Trophoblast cell (in vitro differentiated cells and primary cell): ENCODE measurements around the gene MCM8.
A peak's percentile ranks its signal among the peaks of the same experiment; 100 is the strongest.

Experiments used
- DNase-seq, 2 donors: peaks; one replicate each; pipeline ENCODE4 v3.0.0-alpha.2; 2016
- H2AFZ ChIP-seq: 2 replicates; pipeline ENCODE4 v1.6.1; 2013; ENCODE audit warnings: low read length, moderate library complexity, mild to moderate bottlenecking; ENCODE audit not compliant: insufficient read depth, poor library complexity
- H2AK5ac ChIP-seq: 2 replicates; pipeline ENCODE4 v1.6.1; 2013; ENCODE audit warnings: mild to moderate bottlenecking, low read length
- H2BK120ac ChIP-seq: 2 replicates; pipeline ENCODE4 v1.6.1; 2013; ENCODE audit warnings: low read length, mild to moderate bottlenecking, moderate library complexity; ENCODE audit not compliant: insufficient read depth, poor library complexity
- H2BK12ac ChIP-seq: 2 replicates; pipeline ENCODE4 v1.6.1; 2013; ENCODE audit warnings: mild to moderate bottlenecking, low read length, moderate library complexity
- H2BK5ac ChIP-seq: 2 replicates; pipeline ENCODE4 v1.6.1; 2013; ENCODE audit warnings: low read length, low read depth, moderate library complexity, mild to moderate bottlenecking; ENCODE audit not compliant: poor library complexity
- H3K14ac ChIP-seq: 2 replicates; pipeline ENCODE4 v1.6.1; 2013; ENCODE audit warnings: mild to moderate bottlenecking, low read length
- H3K18ac ChIP-seq: 2 replicates; pipeline ENCODE4 v1.6.1; 2013; ENCODE audit warnings: mild to moderate bottlenecking, low read length
- H3K23ac ChIP-seq: 2 replicates; pipeline ENCODE4 v1.6.1; 2013; ENCODE audit warnings: low read length
- H3K27ac ChIP-seq: 2 replicates; pipeline ENCODE4 v1.5.1; 2013; ENCODE audit warnings: low read depth, mild to moderate bottlenecking, inconsistent platforms, low read length, moderate library complexity
- H3K27me3 ChIP-seq: 2 replicates; pipeline ENCODE4 v1.6.1; 2013; ENCODE audit warnings: inconsistent platforms, mild to moderate bottlenecking, low read length, moderate library complexity; ENCODE audit not compliant: insufficient read depth
- H3K36me3 ChIP-seq, 2 experiments: 1 replicate in 1 of 2; 2 replicates in 1 of 2; pipeline ENCODE4 v1.6.1; 2013; ENCODE audit warnings: low read length in 2 of 2, mild to moderate bottlenecking in 2 of 2, moderate library complexity in 1 of 2; ENCODE audit not compliant: insufficient read depth in 2 of 2, control insufficient read depth in 1 of 2
- H3K4ac ChIP-seq: 2 replicates; pipeline ENCODE4 v1.6.1; 2013; ENCODE audit warnings: low read depth, mild to moderate bottlenecking, low read length, moderate library complexity
- H3K4me1 ChIP-seq, 2 experiments: 1 replicate in 1 of 2; 2 replicates in 1 of 2; pipeline ENCODE4 v1.6.1; 2013; ENCODE audit warnings: low read length in 2 of 2, mild to moderate bottlenecking in 2 of 2, moderate library complexity in 1 of 2; ENCODE audit not compliant: insufficient read depth in 2 of 2, control insufficient read depth in 1 of 2
- H3K4me2 ChIP-seq: 2 replicates; pipeline ENCODE4 v1.6.1; 2013; ENCODE audit warnings: inconsistent platforms, mild to moderate bottlenecking, low read length, moderate library complexity
- H3K4me3 ChIP-seq: 2 replicates; pipeline ENCODE4 v1.5.1; 2013; ENCODE audit warnings: mild to moderate bottlenecking, low read depth, low read length, inconsistent platforms
- H3K79me1 ChIP-seq: one replicate; pipeline ENCODE4 v1.6.1; 2013; ENCODE audit warnings: low read length
- H3K79me2 ChIP-seq: 2 replicates; pipeline ENCODE4 v1.6.1; 2013; ENCODE audit warnings: low read length, mild to moderate bottlenecking; ENCODE audit not compliant: control insufficient read depth, insufficient read depth, poor library complexity
- H3K9ac ChIP-seq: 2 replicates; pipeline ENCODE4 v1.6.1; 2013; ENCODE audit warnings: mild to moderate bottlenecking, low read length
- H3K9me3 ChIP-seq: 2 replicates; pipeline ENCODE4 v1.6.1; 2013; ENCODE audit warnings: low read depth, mild to moderate bottlenecking, control low read depth, inconsistent platforms, low read length; ENCODE audit not compliant: insufficient read depth
- H4K12ac ChIP-seq: 2 replicates; pipeline ENCODE4 v1.6.1; 2013; ENCODE audit warnings: low read depth, mild to moderate bottlenecking, low read length, moderate library complexity
- H4K8ac ChIP-seq: 2 replicates; pipeline ENCODE4 v1.6.1; 2013; ENCODE audit warnings: low read depth, mild to moderate bottlenecking, low read length, moderate library complexity
- H4K91ac ChIP-seq: one replicate; pipeline ENCODE4 v1.6.1; 2013; ENCODE audit warnings: low read depth, mild to moderate bottlenecking, low read length, moderate library complexity
- WGBS: extraction: QIAGEN DNeasy Blood & Tissue Kit; methylation state at CpG from one replicate; pipeline ENCODE4 v1.1.7; 2013; ENCODE audit warnings: missing lambda C conversion rate; ENCODE audit not compliant: insufficient read length, insufficient coverage; ENCODE audit errors: extremely low coverage; 5-methylcytosine and 5-hydroxymethylcytosine counted together

Gene MCM8

GRCh38 chr20:6040958-6041807, 90.7 kb downstream of the MCM8 start:
- no peaks in the 10 kb centered on the region for H3K27me3 ChIP-seq
- no peak overlapping the region for H3K18ac ChIP-seq
- no peak overlapping the region for H2BK5ac ChIP-seq
- H3K23ac ChIP-seq = no peak overlapping the region
- no peak overlapping the region for H3K4ac ChIP-seq
- no peak overlapping the region for H2BK120ac ChIP-seq
- H3K9me3 ChIP-seq = peaks cover 1% of the 10 kb centered on the region
- H3K9ac ChIP-seq = no peak overlapping the region
- H3K4me1 ChIP-seq = no peaks in the 10 kb centered on the region
- H3K79me1 ChIP-seq = no peaks in the 10 kb centered on the region
- H3K4me2 ChIP-seq = no peak overlapping the region
- no peak overlapping the region for H3K4me3 ChIP-seq
- H2AK5ac ChIP-seq = no peak overlapping the region
- H4K8ac ChIP-seq = no peak overlapping the region
- no peaks in the 10 kb centered on the region for H3K79me2 ChIP-seq
- no peak overlapping the region for H4K91ac ChIP-seq
- no peak overlapping the region for H4K12ac ChIP-seq
- H3K36me3 ChIP-seq = peaks cover 27 to 36% of the 10 kb centered on the region in 2 experiments
- H2AFZ ChIP-seq = no peak overlapping the region
- no peak overlapping the region for H3K27ac ChIP-seq
- DNase-seq = no peak
- WGBS = no CpG with 5 or more reads among the region's 67 CpGs
- no peak overlapping the region for H2BK12ac ChIP-seq
- H3K14ac ChIP-seq = no peak overlapping the region

- Histone ChIP-seq H4K91ac (no peak overlapping the region), H3K27me3 (no peaks in the 10 kb centered on the region), H2BK12ac (no peak overlapping the region), H3K9ac (no peak overlapping the region), H3K4ac (no peak overlapping the region), H3K36me3 (peaks cover 27 to 33% of the 10 kb centered on the region in 2 experiments), H2BK5ac (no peak overlapping the region), H2AFZ (no peak overlapping the region), H3K18ac (no peak overlapping the region), H3K9me3 (peaks cover 1% of the 10 kb centered on the region), H2AK5ac (no peak overlapping the region), H3K79me1 (no peaks in the 10 kb centered on the region), H3K4me3 (no peak overlapping the region), H3K23ac (no peak overlapping the region), H2BK120ac (no peak overlapping the region), H4K8ac (no peak overlapping the region), H4K12ac (no peak overlapping the region), H3K27ac (no peak overlapping the region), H3K14ac (no peak overlapping the region), H3K4me1 (no peaks in the 10 kb centered on the region), H3K79me2 (no peaks in the 10 kb centered on the region), H3K4me2 (no peak overlapping the region)
- no peak for DNase-seq
- no CpG with 5 or more reads among the region's 26 CpGs for WGBS
These were observed 91.4 kb downstream of the MCM8 start for GRCh38 chr20:6041808-6042265.

DNA sequence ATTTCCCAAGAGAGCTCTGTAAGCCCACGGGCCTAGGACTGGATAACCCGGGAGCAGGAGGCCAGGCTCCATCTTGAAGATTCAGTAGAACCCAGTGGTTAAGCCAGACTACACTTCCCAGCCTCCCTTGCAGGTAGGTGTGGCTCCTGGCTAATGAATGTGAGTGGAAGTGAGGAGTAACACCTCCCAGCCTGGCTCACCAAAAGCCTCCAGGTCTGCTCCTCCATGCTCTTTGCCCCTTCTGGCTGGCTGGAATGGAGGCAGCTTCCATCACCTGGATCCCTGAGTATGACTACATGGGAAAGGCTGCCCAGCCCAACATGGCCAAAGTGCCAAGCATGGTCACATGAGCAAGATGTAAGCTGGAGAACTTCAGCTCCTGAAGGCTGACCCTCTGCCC, 93.7 kb downstream of the MCM8 start:
- H4K8ac ChIP-seq = no peak overlapping the region
- H3K36me3 ChIP-seq = peaks cover 25 to 28% of the 10 kb centered on the region in 2 experiments
- H3K18ac ChIP-seq = no peak overlapping the region
- no peak overlapping the region for H2BK5ac ChIP-seq
- no peak overlapping the region for H2AFZ ChIP-seq
- H2BK12ac ChIP-seq = no peak overlapping the region
- peak overlapping the region; percentile 42 for H3K9ac ChIP-seq
- no CpG with 5 or more reads among the region's 2 CpGs for WGBS
- H3K27me3 ChIP-seq = no peaks in the 10 kb centered on the region
- H4K91ac ChIP-seq = no peak overlapping the region
- H4K12ac ChIP-seq = no peak overlapping the region
- no peak for DNase-seq
- H3K4me2 ChIP-seq = no peak overlapping the region
- H3K4ac ChIP-seq = no peak overlapping the region
- no peak overlapping the region for H3K4me3 ChIP-seq
- no peaks in the 10 kb centered on the region for H3K79me2 ChIP-seq
- H3K23ac ChIP-seq = no peak overlapping the region
- no peak overlapping the region for H3K27ac ChIP-seq
- H2BK120ac ChIP-seq = no peak overlapping the region
- H3K9me3 ChIP-seq = peaks cover 1% of the 10 kb centered on the region
- H2AK5ac ChIP-seq = no peak overlapping the region
- H3K14ac ChIP-seq = no peak overlapping the region
- H3K79me1 ChIP-seq = no peaks in the 10 kb centered on the region
- H3K4me1 ChIP-seq = no peaks in the 10 kb centered on the region

DNA sequence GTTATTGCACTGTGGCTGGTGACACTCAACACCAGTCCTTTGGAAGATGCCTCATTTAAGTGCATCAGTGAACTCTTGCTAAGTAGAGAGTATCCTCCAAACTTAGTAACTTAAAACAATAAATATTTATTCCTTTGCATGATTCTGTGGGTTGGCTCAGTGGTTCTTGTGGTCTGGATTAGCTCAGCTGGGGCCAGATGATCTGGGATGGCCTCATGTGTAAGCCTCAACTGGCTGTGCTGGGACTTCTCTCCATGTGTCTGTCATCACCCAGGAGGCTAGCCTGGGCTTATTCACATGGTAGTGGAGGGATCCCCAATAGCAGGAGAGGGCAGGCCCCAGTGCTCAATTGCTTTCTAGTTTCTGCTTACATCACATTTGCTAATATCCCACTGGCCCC, 95.1 kb downstream of the MCM8 start:
- H2AK5ac ChIP-seq = no peak overlapping the region
- H3K4me1 ChIP-seq = no peaks in the 10 kb centered on the region
- no peaks in the 10 kb centered on the region for H3K27me3 ChIP-seq
- no peak overlapping the region for H3K4me3 ChIP-seq
- H2BK12ac ChIP-seq = no peak overlapping the region
- no peak overlapping the region for H3K18ac ChIP-seq
- H3K79me2 ChIP-seq = no peaks in the 10 kb centered on the region
- no peak overlapping the region for H4K91ac ChIP-seq
- peaks cover 1% of the 10 kb centered on the region for H3K9me3 ChIP-seq
- no peak overlapping the region for H3K27ac ChIP-seq
- no peak overlapping the region for H4K12ac ChIP-seq
- no peak overlapping the region for H3K9ac ChIP-seq
- peaks cover 24 to 25% of the 10 kb centered on the region in 2 experiments for H3K36me3 ChIP-seq
- no peak overlapping the region for H3K14ac ChIP-seq
- no peak overlapping the region for H3K23ac ChIP-seq
- no peak overlapping the region for H4K8ac ChIP-seq
- H3K4ac ChIP-seq = no peak overlapping the region
- H2BK120ac ChIP-seq = no peak overlapping the region
- H3K79me1 ChIP-seq = no peaks in the 10 kb centered on the region
- no peak for DNase-seq
- H2BK5ac ChIP-seq = no peak overlapping the region
- no peak overlapping the region for H2AFZ ChIP-seq
- no peak overlapping the region for H3K4me2 ChIP-seq
